Common myeloid progenitor, CD34-positive (primary cell): Measurements from ENCODE around the gene UBN2. TPM values are rescaled to one million over a fixed set of nuclear protein-coding genes. Genes with fewer than 3 reads are reported as not detected.

ENCODE experiments used
- CTCF ChIA-PET: fragments of 350-600 bp; sonication (Branson Sonifier 250); formaldehyde crosslinking; loops from one replicate; lab custom pipeline; 2021; ENCODE audit warnings: antibody characterized with exemption; lab: Charles Lee
- POLR2A ChIA-PET: fragments of 350-600 bp; sonication (Branson Sonifier 250); formaldehyde crosslinking; loops from one replicate; lab custom pipeline; 2021; ENCODE audit warnings: antibody characterized with exemption; lab: Charles Lee
- DNase-seq, 3 donors: peaks; one replicate each; pipeline versions ENCODE4 v3.0.0 to v3.0.0-alpha.2; 2013
- H3K27ac ChIP-seq, 2 experiments: 1 replicate in 1 of 2; 2 replicates in 1 of 2; pipeline ENCODE4 v1.7.0; 2013; ENCODE audit warnings: inconsistent platforms in 2 of 2, low read length in 2 of 2, mild to moderate bottlenecking in 2 of 2, low read depth in 1 of 2, moderate library complexity in 1 of 2; ENCODE audit not compliant: severe bottlenecking in 2 of 2, insufficient read depth in 1 of 2, poor library complexity in 1 of 2
- H3K27me3 ChIP-seq, 5 experiments: replicated peaks in 2 of 5; 1 replicate in 3 of 5; 2 replicates in 2 of 5; pipeline versions ENCODE4 v1.6.1 to v1.7.0; 2013; ENCODE audit warnings: low read length in 4 of 5, mild to moderate bottlenecking in 2 of 5, moderate library complexity in 2 of 5, inconsistent platforms in 1 of 5; ENCODE audit not compliant: insufficient read depth in 5 of 5, control insufficient read depth in 4 of 5
- H3K36me3 ChIP-seq, 4 experiments: 1 replicate in 2 of 4; 2 replicates in 2 of 4; pipeline versions ENCODE4 v1.6.1 to v1.7.0; 2013; ENCODE audit warnings: low read length in 3 of 4, control low read depth in 1 of 4, mild to moderate bottlenecking in 1 of 4; ENCODE audit not compliant: control insufficient read depth in 4 of 4, insufficient read depth in 4 of 4
- H3K4me1 ChIP-seq, 4 experiments: 1 replicate in 3 of 4; 2 replicates in 1 of 4; pipeline versions ENCODE4 v1.6.1 to v1.7.1; 2013; ENCODE audit warnings: low read length in 3 of 4, mild to moderate bottlenecking in 3 of 4, control low read depth in 1 of 4, inconsistent platforms in 1 of 4, moderate library complexity in 1 of 4; ENCODE audit not compliant: control insufficient read depth in 4 of 4, insufficient read depth in 4 of 4; ENCODE audit errors: control extremely low read depth in 1 of 4
- H3K4me3 ChIP-seq, 7 experiments: 1 replicate in 4 of 7; 2 replicates in 3 of 7; pipeline versions ENCODE4 v1.5.1 to v1.7.0; 2013; ENCODE audit warnings: mild to moderate bottlenecking in 7 of 7, low read length in 6 of 7, moderate library complexity in 6 of 7, inconsistent platforms in 2 of 7, low read depth in 2 of 7, control low read depth in 1 of 7; ENCODE audit not compliant: insufficient read depth in 4 of 7, control insufficient read depth in 1 of 7; ENCODE audit errors: extremely low read depth in 1 of 7
- H3K9me3 ChIP-seq, 5 experiments: 1 replicate in 4 of 5; 2 replicates in 1 of 5; pipeline versions ENCODE4 v1.6.1 to v1.7.1; 2013; ENCODE audit warnings: low read length in 4 of 5, mild to moderate bottlenecking in 2 of 5, inconsistent platforms in 1 of 5, low read depth in 1 of 5, moderate library complexity in 1 of 5; ENCODE audit not compliant: control insufficient read depth in 4 of 5, insufficient read depth in 2 of 5; ENCODE audit errors: control extremely low read depth in 1 of 5
- WGBS: methylation state at CpG from one replicate; pipeline ENCODE4 v1.1.5; 2013; ENCODE audit not compliant: insufficient coverage; 5-methylcytosine and 5-hydroxymethylcytosine counted together
- polyA plus RNA-seq: library from polyadenylated mRNA; unstranded; fragments of 120-200 nt; gene quantifications from one replicate; pipeline ENCODE4 v1.2.1, GENCODE V29; 2013

Gene UBN2
- 12.0 TPM for polyA plus RNA-seq

GRCh38 chr7:139230774-139231512, at the start of gene UBN2:
Gene UBN2, plus strand, starts transcription at chr7:139231237. Its CDS starts 248 bp downstream, at chr7:139231485.
- H3K4me1 ChIP-seq, result peaks cover 3 to 20% (median 12%) of the 10 kb centered on the region in 4 experiments
- no peaks in the 10 kb centered on the region for H3K9me3 ChIP-seq
- DNase-seq, result peak; percentile 97 to 98 (median 97)
- H3K27ac ChIP-seq, result peak within 1 kb of the TSS; percentile 77 to 92
- CTCF ChIA-PET, result interaction anchor here (0.6 kb wide), 2 partner anchors 158 to 487 kb away, joined by 4 read pairs; no protein-coding TSS in a partner anchor
- H3K27me3 ChIP-seq, result peaks cover 0 to 1% (median 0%) of the 10 kb centered on the region in 5 experiments
- POLR2A ChIA-PET, result interaction anchor here (0.7 kb wide), 1 partner anchor 136 kb away, joined by 3 read pairs; no protein-coding TSS in a partner anchor
- WGBS, result under 1% methylated on average over 57 of the region's 63 CpGs
- H3K36me3 ChIP-seq, result no peaks in the 10 kb centered on the region
- peak within 1 kb of the TSS; percentile 93 to 99 (median 98) for H3K4me3 ChIP-seq

- Histone ChIP-seq H3K4me1 (peaks cover 0 to 17% (median 2%) of the 10 kb centered on the region in 4 experiments), H3K27me3 (no peaks in the 10 kb centered on the region), H3K36me3 (peaks cover 0 to 2% (median 0%) of the 10 kb centered on the region in 4 experiments), H3K4me3 (no peak overlapping the region), H3K9me3 (no peaks in the 10 kb centered on the region), H3K27ac (no peak overlapping the region)
- POLR2A ChIA-PET, result no interaction called here
- DNase-seq, result no peak
- 63% methylated on average over 1 of the region's 2 CpGs for WGBS
- CTCF ChIA-PET, result no interaction called here
Measured at GRCh38 chr7:139181404-139181803, 49.6 kb upstream of the UBN2 start.

- 25% methylated on average over 1 of the region's 1 CpG for WGBS
- H3K9me3 ChIP-seq, result no peaks in the 10 kb centered on the region
- peaks cover 0 to 2% (median 0%) of the 10 kb centered on the region in 4 experiments for H3K36me3 ChIP-seq
- H3K4me3 ChIP-seq, result no peak overlapping the region
- no peak overlapping the region for H3K27ac ChIP-seq
- POLR2A ChIA-PET, result no interaction called here
- CTCF ChIA-PET, result no interaction called here
- H3K27me3 ChIP-seq, result no peaks in the 10 kb centered on the region
- DNase-seq, result no peak
- H3K4me1 ChIP-seq, result peaks cover 0 to 17% (median 2%) of the 10 kb centered on the region in 4 experiments
Measured at GRCh38 chr7:139182363-139182762, 48.7 kb upstream of the UBN2 start.

GRCh38 chr7:139183251-139183650, 47.8 kb upstream of the UBN2 start:
- Histone ChIP-seq H3K36me3 (peaks cover 0 to 2% (median 0%) of the 10 kb centered on the region in 4 experiments), H3K27me3 (no peaks in the 10 kb centered on the region), H3K27ac (no peak overlapping the region), H3K4me1 (peaks cover 0 to 17% (median 2%) of the 10 kb centered on the region in 4 experiments), H3K9me3 (no peaks in the 10 kb centered on the region), H3K4me3 (no peak overlapping the region)
- ChIA-PET POLR2A (no interaction called here), CTCF (interaction anchor here (0.6 kb wide), 1 partner anchor 98 kb away, joined by 3 read pairs; no protein-coding TSS in a partner anchor)
- WGBS, result 29% methylated on average over 1 of the region's 2 CpGs
- DNase-seq, result no peak

GRCh38 chr7:139183878-139184338, 47.1 kb upstream of the UBN2 start:
- Histone ChIP-seq H3K36me3 (peaks cover 0 to 1% (median 0%) of the 10 kb centered on the region in 4 experiments), H3K27ac (no peak overlapping the region), H3K4me1 (peaks cover 0 to 17% (median 2%) of the 10 kb centered on the region in 4 experiments), H3K4me3 (no peak overlapping the region), H3K9me3 (no peaks in the 10 kb centered on the region), H3K27me3 (no peaks in the 10 kb centered on the region)
- 23% methylated on average over 5 of the region's 7 CpGs for WGBS
- CTCF ChIA-PET, result interaction anchor here (0.6 kb wide), 1 partner anchor 98 kb away, joined by 3 read pairs; no protein-coding TSS in a partner anchor
- DNase-seq, result peak; percentile 62 to 92 (median 88)
- POLR2A ChIA-PET, result no interaction called here

- WGBS, result no CpG with 5 or more reads among the region's 2 CpGs
- ChIA-PET CTCF (no interaction called here), POLR2A (no interaction called here)
Measured at GRCh38 chr7:139186146-139186545, 44.9 kb upstream of the UBN2 start.

GRCh38 chr7:139189357-139189756, 41.7 kb upstream of the UBN2 start:
- H3K4me3 ChIP-seq, result no peak overlapping the region
- POLR2A ChIA-PET, result no interaction called here
- no peaks in the 10 kb centered on the region for H3K27me3 ChIP-seq
- no peak overlapping the region for H3K27ac ChIP-seq
- WGBS, result 100% methylated on average over 3 of the region's 3 CpGs
- peaks cover 0 to 3% (median 1%) of the 10 kb centered on the region in 4 experiments for H3K36me3 ChIP-seq
- H3K4me1 ChIP-seq, result no peaks in the 10 kb centered on the region
- no peak for DNase-seq
- H3K9me3 ChIP-seq, result no peaks in the 10 kb centered on the region
- CTCF ChIA-PET, result no interaction called here

More at GRCh38 chr7:139186146-139186545, 44.9 kb upstream of the UBN2 start:
- Histone ChIP-seq H3K4me3 (no peak overlapping the region), H3K9me3 (no peaks in the 10 kb centered on the region), H3K27me3 (no peaks in the 10 kb centered on the region), H3K36me3 (peaks cover 0 to 3% (median 1%) of the 10 kb centered on the region in 4 experiments), H3K27ac (no peak overlapping the region), H3K4me1 (peaks cover 0 to 17% (median 2%) of the 10 kb centered on the region in 4 experiments)
- DNase-seq, result no peak
